Measurements from ENCODE around the gene LHX6. TPM values are rescaled to one million over a fixed set of nuclear protein-coding genes. Genes with fewer than 3 reads are reported as not detected.

LHX6 gene
- total and polyA plus RNA-seq, 2 of the 8 experiments (the other 6 are each of a cell fraction or from before 2014, with no cell fraction given) = 0.92 to 1.2 TPM

- H3K9ac ChIP-seq (replicated peaks in 1 of 4; ENCODE audit: extremely low read depth in 1 of 4, low read depth in 3 of 4, low read length in 3 of 4) = no peak overlapping the region
- no peaks in the 10 kb centered on the region; the same call in 1 of the 2 replicates for H3K79me1 ChIP-seq (ENCODE audit: low read depth, low read length)
- H3K27ac ChIP-seq (ENCODE audit: low read depth, low read length) = no peak overlapping the region
- peak overlapping the region; percentile 87; the same call in 1 of the 2 replicates for H4K8ac ChIP-seq (ENCODE audit: extremely low read depth, insufficient read depth, low read length)
- H2BK5ac ChIP-seq (ENCODE audit: low read depth, low read length) = no peak overlapping the region
- peak overlapping the region; percentile 75; the same call in 1 of the 2 replicates for H2BK15ac ChIP-seq (ENCODE audit: low read length)
- no peak overlapping the region for H3K56ac ChIP-seq (replicated peaks; ENCODE audit: insufficient read length, low read depth, low read length)
- no peak for DNase-seq (ENCODE audit: low read depth in 1 of 2, low spot score in 2 of 2)
- CTCF ChIA-PET (ENCODE audit: partially characterized antibody) = interaction anchor here (0.6 to 8.0 kb wide), 6 partner anchors 55 to 144 kb away, joined by 3 to 43 read pairs (median 3); no protein-coding TSS in a partner anchor
- H3K4me3 ChIP-seq (ENCODE audit: extremely low read depth in 1 of 4, insufficient read depth in 2 of 4, low read depth in 3 of 4, low read length in 4 of 4) = peak overlapping the region; percentile 13 to 67 (median 35); a peak in 5 of 8 replicates
- H3K79me2 ChIP-seq (ENCODE audit: control insufficient read depth in 1 of 2, insufficient read depth in 2 of 2, low read length in 2 of 2) = no peaks in the 10 kb centered on the region
- H2BK12ac ChIP-seq (ENCODE audit: low read depth, low read length) = peak overlapping the region; percentile 75; the same call in 1 of the 2 replicates
- POLR2A ChIA-PET (ENCODE audit: partially characterized antibody) = interaction anchor here (1.4 kb wide), 1 partner anchor 13 kb away, joined by 6 read pairs; no protein-coding TSS in a partner anchor
- H3K9me3 ChIP-seq (ENCODE audit: insufficient read depth in 2 of 2, low read depth in 1 of 2, low read length in 1 of 2) = peaks cover 0 to 3% of the 10 kb centered on the region in 2 experiments; a peak in 1 of 4 replicates
- H3K4ac ChIP-seq (replicated peaks; ENCODE audit: insufficient read length, low read depth, low read length) = no peak overlapping the region
- WGBS, 2 experiments (ENCODE audit: extremely low coverage in 1 of 2, insufficient coverage in 1 of 2, insufficient read length in 1 of 2, insufficient replicate concordance in 2 of 2, low coverage in 1 of 2, low lambda C conversion rate in 2 of 2, missing lambda C conversion rate in 1 of 2) = 47% methylated on average over 19 of the region's 20 CpGs; no CpG with 5 or more reads in 1 of the 2 experiments
- H4K5ac ChIP-seq (ENCODE audit: insufficient read length, low read depth, low read length) = no peak overlapping the region
- no peak for FAIRE-seq
- peaks cover 0 to 8% (median 6%) of the 10 kb centered on the region in 4 experiments; a peak in 5 of 7 replicates for H3K4me1 ChIP-seq (replicated peaks in 1 of 4; ENCODE audit: control insufficient read depth in 3 of 4, insufficient read depth in 4 of 4, low read length in 3 of 4)
- peak overlapping the region; percentile 79 to 98 for H3K4me2 ChIP-seq (ENCODE audit: insufficient read depth in 1 of 2, low read depth in 2 of 2, low read length in 2 of 2)
- H2AK5ac ChIP-seq (ENCODE audit: low read depth, low read length) = no peak overlapping the region; the same call in 1 of the 2 replicates
- H3K14ac ChIP-seq (ENCODE audit: insufficient read length) = no peak overlapping the region
- H4K91ac ChIP-seq (replicated peaks; ENCODE audit: insufficient read length, low read length) = peak overlapping the region; percentile 41
- H2BK120ac ChIP-seq (replicated peaks; ENCODE audit: low read depth, low read length) = no peak overlapping the region
- no peak overlapping the region for H2BK20ac ChIP-seq (ENCODE audit: low read length)
- H2AFZ ChIP-seq (ENCODE audit: low read length) = 0 out of 2 replicates have a peak overlapping the region, but pooled peaks have one; percentile 52
- no peak overlapping the region for H3K23ac ChIP-seq (ENCODE audit: insufficient read length)
- H3K36me3 ChIP-seq (ENCODE audit: control insufficient read depth in 2 of 4, insufficient read depth in 4 of 4, low read length in 3 of 4) = no peaks in the 10 kb centered on the region; a peak in 1 of 8 replicates
- H3K18ac ChIP-seq (ENCODE audit: extremely low read depth, low read length) = no peak overlapping the region
- H3K23me2 ChIP-seq (ENCODE audit: low read depth, low read length) = peaks cover 7% of the 10 kb centered on the region; the same call in 1 of the 2 replicates
- TF ChIP-seq USF2 (IDR thresholded peaks at IDR 0.05; ENCODE audit: low read length) (no peak), RNF2 (IDR thresholded peaks at IDR 0.05; ENCODE audit: borderline replicate concordance, low read depth, low read length, missing control alignments, poor library complexity, severe bottlenecking) (peak; percentile 72), ATF3 (IDR thresholded peaks at IDR 0.05; ENCODE audit: insufficient read depth, low read depth, low read length) (no peak), ASH2L (IDR thresholded peaks at IDR 0.05; ENCODE audit: low read length) (peak; percentile 17), EZH2 (IDR thresholded peaks at IDR 0.05; ENCODE audit: low read depth, low read length, severe bottlenecking) (peak; percentile 56)
- H3K27me3 ChIP-seq (replicated peaks in 1 of 4; ENCODE audit: control insufficient read depth in 3 of 4, extremely low read depth in 1 of 4, insufficient read depth in 3 of 4, low read length in 3 of 4) = peaks cover 46 to 66% (median 62%) of the 10 kb centered on the region in 4 experiments
- H4K20me1 ChIP-seq (replicated peaks in 1 of 2; ENCODE audit: control insufficient read depth in 1 of 2, insufficient read depth in 2 of 2, low read length in 2 of 2) = peaks cover 3 to 8% of the 10 kb centered on the region in 2 experiments
Measured at GRCh38 chr9:122213102-122213588, 15.6 kb downstream of the LHX6 start.
